NOMO-1 (cell line): ENCODE results near the gene UCP1.
A peak's percentile ranks its signal among the peaks of the same experiment; 100 is the strongest.
"Not testable (repeated sequence)": the region's sequence is repeated elsewhere in the genome, so short reads cannot be mapped to it uniquely, and the experiment has no call there.

Experiments used
- DNase-seq, 2 experiments: peaks; one replicate each; lab custom pipeline; 2025; ENCODE audit not compliant: unreplicated experiment in 2 of 2; lab: John Stamatoyannopoulos, UW

UCP1 gene

DNA sequence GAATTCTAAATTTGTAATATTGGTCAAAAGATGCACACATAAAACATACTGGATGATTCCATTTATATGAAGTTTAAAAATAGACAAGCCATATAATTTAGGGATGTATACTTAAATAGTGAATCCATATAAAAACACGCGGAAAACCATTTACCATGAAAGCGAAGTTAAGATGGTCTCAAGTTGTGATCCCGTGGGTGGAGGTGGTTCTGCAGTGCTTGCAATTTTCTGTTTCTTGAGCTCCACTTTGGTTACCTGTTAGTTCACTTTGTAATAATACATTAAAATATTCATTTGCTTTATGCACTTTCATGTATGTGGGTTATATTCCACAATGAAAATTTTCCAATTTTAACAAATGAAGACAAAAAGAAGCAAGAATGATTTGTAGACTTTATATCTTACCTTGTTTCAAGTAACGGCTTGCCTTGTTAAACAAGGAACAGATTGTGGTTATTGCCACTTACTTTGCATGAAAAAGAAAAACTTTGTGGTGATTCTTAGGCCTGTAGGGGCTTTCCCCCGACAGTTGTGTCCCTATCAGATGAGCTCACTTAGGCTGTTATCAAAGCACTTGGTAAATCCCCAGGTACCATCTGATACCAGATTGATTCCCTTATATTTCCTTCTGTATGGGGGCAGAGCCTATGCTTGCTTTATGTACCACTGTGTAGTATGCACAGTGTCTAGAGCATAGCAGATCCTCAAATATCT lies 12.2 kb downstream of the UCP1 start:
- no peak for DNase-seq

GRCh38 chr4:140533951-140534480 lies 34.7 kb downstream of the UCP1 start:
- no peak for DNase-seq

DNA sequence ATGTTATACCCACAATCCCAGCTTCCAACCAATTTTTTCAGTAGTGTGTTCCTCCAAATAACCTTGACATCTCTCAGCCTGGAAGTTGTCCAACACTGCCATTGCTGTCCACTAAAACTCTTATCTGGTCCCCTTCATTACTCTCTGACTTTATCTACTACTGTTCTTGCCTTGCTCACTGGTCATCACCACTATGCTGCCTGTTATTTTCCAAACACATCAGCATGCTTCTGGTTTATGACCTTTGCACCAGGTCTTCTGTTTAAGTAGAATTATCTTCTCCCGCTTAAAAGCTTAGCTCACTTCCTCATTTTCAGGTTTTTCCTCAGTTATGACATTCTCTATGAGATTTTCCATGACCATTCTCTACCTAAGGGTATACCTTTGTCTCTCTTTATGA lies 39.3 kb downstream of the UCP1 start:
- peak; percentile 6 to 16 for DNase-seq

DNA sequence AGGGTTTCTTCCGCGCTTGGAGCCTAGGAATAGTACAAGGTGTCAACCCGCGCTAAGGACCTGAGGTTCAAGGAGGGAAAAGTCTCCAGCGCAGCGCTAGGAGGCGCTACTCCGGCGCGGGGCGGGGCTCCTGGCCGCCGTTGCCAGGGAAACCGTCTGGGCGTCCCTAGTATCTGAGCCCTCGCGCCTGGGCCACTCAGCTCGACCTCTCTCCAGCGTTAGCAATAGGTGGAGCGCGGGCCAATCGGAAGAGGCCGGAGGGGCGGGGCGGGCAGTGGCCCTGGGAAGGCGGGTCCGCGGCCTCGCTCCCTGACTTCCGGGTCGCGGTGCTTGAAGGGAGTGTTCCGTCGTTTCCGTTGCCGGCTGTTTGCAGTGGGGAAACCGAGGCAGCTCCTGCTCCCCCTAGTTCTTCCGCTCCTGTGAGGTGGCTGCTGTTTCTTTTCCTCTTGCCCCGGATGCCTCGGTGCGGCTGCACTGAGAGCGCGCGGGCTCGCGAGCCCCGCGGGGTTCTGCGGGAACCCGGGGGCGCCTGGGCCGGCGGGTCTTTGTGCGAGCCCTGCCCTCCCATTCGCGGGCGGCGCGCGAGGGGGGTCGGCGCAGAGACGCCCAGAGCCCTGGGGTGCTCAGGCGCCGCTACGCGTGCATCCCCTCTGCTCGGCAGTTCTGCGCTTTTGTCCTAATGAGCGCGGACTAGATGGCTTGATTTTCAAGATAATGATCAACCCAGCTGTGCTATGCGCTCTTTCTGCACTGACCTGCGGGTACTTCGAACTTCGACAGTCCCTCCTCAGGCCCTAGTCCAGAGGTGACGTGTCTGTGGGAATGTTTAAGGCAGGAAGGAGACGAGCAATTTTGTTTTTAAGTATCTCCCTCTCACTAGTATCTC lies 44.7 kb downstream of the UCP1 start, which contains the start of gene ELMOD2:
Gene ELMOD2, plus strand, starts transcription at position 312 of the 886 bp plus-strand sequence. CDS start 1,261 bp downstream, outside the sequence.
- peak; percentile 97 to 98 for DNase-seq

DNA sequence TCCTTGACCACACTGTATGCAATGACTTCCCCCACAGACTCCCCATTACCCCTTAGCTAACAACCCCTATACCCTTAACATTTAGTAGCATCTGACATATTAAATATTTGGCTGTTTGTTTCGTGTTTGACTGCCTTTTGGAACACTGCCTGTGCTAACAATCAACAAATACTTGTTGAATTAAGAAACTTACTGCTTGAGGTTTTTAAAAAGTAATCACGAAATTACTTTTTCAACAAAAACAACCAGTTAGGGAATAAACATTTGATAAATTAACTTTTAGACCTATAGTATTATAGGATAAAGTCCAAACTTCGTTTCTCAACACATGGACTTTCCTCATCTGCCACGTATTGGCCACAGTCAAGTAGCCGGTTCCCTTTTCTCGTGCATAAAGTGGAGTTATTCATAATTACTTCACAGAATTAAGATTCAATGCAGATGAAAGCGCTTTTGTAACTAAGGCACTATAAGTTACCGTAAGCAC lies 45.3 kb downstream of the UCP1 start:
- peak in 1 of 2 experiments; percentile 94 for DNase-seq

DNA sequence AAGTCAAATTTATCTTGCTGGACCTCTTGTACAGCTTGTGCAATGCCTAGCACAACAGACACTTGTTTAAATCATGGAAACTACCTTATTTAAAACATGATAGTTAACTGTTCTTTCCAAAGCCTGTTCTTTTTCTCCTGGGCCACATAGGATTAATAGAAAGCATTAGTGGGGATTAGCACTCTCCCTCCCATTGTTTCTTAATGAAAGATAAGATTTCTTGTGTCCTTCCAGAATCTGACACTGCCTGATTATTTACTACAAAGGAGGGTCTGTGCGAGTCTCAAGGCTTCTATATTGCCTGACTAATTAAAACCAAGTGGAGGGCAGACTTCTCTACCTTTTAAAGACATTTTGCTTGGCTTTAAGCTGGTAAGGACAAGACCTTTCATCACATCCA lies 53.3 kb downstream of the UCP1 start:
- no peak for DNase-seq

- not testable (repeated sequence) for DNase-seq
Observed at GRCh38 chr4:140513765-140514164, 55.0 kb downstream of the UCP1 start.
